A204.1 (cell line): ENCODE measurements around the gene INTS1.

Experiments
- FAIRE-seq: peaks from 2 replicates; lab custom pipeline; 2012; peaks lifted over from hg19 to GRCh38; lab: Jason Lieb, UNC

The INTS1 gene

DNA sequence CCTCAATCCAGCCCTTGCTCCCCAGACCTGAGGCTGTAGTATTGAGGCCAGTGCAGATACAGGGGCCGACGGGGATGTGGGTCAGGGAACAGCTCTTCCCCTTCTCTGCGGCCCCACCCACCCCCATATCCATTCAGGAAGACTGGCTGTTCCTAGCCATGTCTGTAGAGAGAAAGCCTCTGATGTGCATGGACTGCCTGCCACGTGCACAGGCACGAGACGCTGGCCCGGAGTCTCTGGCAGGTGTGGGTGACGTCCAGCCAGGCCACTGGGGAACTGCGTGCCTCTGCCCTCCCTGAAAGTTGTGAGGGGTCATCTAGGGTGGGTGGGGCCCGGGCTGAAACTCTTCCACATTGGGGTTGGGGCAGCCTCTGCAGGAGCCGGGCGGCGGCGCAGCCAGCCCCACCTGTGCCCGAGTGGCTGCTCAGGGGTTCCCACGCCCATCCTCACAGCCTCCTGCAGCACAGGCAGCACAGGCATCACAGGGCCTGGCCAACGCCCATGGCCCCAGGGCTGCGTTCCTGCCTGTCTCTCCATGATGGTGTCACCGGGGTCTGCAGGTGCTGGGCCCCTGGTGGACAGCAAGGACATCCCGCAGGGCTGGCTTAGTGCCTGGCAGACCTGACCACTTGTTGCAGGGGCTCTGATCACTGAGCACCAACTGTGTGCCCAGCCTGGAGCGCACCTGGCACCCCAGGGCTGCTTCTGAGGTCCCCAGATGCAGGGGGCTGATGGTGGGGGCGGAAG, 72.4 kb downstream of the INTS1 start:
- FAIRE-seq, result no peak

DNA sequence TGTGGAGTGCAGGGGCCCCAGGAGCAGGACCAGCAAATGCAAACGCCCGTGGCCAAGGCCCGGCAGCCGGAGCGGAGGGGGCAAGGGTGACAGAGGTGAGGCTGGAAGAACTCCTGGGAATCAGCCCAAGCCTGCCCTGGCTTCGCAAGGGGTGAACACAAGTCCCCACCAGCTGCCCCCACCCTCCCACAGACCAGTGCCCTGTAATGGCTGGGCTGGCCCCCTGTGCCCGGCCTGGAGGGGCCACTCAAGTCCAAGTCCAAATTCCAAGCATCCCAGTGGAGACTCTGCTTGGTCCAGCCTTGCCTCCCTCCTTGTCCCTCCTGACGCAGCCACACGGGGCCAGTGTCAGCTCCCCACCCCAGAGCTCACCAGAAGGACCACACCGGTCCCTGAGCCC, 73.0 kb downstream of the INTS1 start:
- FAIRE-seq, result no peak

DNA sequence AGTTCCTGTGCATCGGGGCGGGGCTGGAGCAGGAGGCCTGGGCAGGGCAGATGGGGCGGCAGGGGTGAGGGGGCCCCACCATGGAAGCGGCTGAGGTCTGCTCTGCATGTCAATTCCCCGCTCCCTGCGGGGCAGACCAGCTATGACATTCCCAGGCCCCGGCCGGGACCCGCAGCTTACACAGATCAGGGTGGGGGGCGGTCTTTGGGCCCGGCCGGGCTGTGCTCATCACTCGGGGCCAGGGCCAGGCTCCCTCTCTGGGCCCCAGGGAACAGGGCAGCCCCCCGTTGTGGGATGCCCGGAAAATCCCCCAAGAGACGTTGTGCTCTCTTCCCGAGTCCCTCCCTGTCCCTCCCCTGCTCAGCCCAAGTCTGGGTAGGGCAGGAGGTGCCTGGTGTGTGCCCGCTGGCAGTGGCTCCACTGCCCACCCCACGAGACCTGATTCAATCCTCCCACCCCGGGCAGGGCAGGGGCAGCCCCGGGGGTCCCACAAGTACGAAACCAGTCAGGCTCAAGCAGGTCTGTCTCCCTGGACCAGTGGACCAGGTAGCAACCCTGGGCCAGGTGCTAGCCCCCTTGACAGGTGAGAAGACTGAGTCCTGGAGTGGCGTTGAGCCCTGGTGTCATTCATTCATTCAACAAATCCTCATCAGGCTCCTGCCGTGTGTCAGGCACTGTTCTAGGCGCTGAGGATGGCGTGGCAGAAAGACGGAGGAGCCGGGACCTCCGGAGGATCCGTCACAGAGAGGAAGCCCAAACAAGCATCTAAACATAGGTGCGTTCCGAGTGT, 73.9 kb downstream of the INTS1 start:
- FAIRE-seq, result no peak

DNA sequence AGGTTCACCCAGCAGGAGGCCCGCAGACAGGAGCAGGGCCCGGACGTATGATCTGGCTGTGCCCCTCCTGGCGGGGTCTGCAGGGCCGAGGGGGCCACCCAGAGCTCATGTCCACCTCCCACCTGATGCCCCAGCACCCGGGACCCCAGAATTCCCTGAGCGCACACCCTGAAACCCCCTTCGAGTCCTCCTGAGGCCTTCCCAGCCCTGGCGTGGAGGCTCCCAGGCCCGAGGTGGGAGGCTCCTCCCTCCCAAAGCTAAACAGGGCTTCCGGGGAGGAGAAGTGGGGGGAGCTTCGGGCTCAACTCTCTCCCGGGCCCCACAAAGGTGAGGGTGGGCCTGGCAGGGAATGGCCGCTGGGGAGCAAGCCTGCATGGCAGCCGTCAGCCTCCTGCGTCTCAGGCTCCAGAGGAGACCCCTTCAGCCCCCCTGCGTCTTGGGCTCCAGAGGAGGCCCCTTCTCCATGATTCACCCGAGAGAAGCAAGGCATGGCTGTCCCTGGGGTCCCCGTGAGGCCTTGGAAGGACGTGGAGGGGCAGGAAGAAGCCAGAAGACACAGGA, 75.2 kb downstream of the INTS1 start:
- no peak for FAIRE-seq

DNA sequence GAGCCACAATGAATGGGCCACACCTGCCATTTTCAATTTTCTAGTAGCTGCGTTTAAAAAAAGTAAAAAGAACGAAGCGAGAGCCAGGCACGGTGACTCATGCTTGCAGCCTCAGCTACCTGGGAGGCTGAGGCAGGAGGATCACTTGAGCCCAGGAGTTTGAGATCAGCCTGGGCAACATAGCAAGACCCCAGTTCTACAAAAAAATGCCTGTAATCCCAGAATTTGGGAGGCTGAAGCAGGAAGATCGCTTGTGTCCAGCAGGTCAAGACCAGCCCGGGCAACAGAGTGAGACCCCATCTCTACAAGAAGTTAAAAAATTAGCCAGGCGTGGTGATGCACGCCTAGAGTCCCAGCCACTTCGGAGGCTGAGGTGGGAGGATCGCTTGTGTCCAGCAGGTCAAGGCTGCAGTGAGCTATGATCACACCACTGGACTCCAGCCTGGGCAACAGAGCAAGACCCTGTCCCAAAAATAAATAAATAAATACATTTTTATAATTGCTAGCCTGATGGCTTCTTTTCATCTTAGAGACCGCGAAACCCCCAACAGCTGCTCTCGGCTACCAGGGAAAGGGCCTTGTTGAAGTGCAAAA, 77.0 kb downstream of the INTS1 start:
- no peak for FAIRE-seq

DNA sequence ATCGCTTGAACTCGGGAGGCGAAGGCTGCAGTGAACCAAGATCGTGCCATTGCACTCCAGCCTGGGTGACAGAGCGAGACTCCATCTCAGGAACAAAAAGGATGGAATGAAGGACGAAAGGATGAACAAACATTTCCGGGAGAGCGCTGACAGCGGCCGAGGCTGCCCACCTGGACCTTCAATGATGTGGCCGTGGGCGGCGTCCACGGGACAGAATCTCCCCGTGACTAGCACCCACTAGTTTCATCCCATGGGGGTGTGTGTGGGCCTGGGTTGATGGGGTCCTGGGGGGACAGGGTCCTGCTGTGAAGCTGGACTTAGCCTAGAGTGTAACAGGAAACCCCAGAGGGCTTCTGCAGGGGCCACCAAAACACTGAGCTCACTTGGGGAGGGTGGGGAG, 77.7 kb downstream of the INTS1 start:
- no peak for FAIRE-seq

DNA sequence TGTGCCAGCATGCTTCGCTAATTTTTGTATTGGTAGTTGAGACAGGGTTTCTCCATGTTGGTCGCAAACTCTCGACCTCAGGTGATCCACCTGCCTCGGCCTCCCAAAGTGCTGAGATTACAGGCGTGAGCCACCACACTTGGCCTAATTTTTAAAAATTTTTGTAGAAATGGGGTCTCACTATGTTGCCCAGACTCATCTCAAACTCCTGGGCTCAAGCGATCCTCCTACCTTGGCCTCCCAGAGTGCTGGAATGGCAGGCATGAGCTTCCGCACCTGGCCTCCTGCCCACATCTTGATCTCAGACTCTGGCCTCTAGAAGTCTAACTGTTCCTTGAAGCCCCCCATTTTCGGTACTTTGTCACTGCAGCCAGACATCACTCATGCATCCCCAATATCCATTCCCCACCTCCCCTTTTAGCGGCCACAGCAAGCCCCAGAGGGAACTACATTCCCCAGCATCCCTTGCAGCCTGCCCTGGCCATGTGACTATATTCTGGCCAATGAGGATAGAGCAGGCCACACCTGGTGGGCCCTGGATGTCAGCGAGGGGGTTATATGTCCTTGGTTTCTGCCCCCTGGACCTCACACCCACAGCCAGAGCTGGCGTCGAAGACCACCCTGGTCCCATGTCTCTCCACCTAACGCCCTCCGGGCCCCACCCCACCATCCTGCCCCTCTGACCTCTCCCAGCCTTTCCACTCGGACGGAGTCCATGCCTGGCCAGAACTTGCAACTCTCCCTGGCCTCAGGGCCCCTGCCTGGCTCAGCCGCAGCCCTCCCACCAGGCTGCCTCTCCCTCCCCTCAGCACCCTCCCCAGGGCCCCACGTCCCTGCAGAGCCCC, 78.7 kb downstream of the INTS1 start:
- FAIRE-seq, result no peak

DNA sequence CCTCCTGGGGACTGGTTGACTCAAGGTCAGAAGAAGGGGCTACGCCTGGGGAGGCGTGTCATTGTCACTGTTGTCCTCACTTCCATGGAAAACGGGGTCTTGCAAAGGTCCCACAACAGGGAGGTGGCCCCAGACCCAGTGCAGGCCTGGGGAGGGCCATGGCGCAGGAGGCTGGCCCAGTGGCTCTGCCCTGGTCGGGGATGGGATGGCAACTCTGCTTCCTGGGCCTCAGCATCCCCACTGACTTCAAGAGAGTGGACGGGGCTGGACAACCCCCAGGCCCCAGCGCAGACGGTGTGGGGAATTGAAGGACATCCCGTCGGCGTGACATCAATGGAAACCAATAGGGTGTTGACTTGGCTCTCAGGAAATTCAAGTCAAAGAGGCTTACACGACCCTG, 80.1 kb downstream of the INTS1 start:
- FAIRE-seq, result no peak

DNA sequence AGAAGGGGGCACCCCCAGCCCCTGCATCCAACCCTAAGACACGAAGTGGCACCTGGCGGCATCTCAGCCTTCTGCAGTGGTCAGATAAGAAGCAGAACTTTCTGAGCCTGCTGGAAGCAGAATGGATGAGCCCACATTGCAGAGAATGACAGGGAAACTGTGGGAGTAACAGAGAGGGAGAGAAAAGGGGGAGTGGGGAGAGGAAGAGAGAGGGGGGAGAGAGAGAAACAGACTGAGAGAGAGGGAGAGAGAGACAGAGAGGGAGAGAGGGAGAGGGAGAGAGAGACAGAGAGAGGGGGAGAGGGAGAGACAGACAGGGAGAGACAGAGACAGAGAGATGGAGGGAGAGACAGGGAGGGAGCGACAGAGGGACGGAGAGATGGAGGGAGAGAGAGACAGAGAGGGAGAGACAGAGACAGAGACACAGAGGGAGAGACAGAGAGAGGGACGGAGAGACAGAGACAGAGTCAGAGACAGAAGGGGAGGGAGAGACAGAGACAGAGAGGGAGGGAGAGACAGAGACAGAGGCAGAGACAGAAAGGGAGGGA, 80.9 kb downstream of the INTS1 start:
- no peak for FAIRE-seq

DNA sequence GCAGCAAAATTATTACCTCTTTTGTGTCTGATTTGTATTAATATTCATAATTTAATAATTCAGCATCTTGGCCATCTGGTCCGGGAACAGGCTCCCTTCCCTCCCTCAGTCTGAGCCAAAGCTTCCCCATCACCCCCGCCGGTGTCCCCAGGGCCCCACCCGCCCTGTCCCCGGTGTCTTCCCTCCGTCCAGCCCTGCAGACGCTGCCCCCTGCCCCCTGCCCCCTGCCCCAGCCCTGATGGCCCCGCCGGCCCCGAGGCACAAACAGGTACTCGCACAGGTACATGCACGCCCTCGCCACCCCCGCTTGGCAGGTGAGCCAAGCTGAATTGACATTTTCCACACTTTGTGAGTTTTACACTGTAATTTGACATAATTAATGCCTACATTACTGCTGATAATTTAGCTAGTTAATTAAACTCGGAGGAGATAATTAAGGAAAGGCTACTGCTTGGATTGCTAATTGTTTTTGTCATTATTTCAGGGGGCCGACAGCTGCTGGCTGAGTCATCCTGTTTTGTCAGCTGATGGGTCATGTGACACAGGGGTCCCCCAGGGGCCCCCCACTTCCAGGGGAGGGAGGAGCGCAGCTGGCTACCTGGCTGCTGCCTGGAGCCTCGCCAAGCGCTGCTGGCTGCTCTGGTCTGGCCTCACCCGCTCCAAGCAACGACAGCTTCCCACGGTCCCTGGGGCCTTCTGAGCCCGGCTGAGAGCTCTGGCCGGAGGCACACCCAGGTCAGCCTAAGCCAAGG, 81.5 kb downstream of the INTS1 start:
- no peak for FAIRE-seq

DNA sequence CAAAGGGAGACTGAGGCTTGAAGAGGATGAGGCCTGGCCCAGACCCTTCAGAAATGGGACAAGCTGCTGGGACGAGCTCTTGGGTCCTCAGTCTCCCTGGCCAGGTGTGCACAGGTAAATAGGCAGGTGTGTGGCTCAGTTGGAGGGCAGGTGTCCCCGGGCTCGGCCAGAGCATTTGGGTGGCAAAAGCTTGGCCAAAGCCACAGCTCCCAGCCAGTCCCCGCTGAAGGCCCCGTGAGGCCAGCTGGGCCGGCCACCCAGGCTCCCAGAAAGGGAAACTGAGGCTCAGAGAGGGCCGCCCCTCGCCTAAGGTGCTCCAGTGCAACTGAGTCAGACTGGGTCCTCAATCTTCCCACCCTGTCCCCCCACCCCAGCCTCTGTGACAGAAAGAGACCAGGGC, 82.2 kb downstream of the INTS1 start:
- FAIRE-seq, result no peak

DNA sequence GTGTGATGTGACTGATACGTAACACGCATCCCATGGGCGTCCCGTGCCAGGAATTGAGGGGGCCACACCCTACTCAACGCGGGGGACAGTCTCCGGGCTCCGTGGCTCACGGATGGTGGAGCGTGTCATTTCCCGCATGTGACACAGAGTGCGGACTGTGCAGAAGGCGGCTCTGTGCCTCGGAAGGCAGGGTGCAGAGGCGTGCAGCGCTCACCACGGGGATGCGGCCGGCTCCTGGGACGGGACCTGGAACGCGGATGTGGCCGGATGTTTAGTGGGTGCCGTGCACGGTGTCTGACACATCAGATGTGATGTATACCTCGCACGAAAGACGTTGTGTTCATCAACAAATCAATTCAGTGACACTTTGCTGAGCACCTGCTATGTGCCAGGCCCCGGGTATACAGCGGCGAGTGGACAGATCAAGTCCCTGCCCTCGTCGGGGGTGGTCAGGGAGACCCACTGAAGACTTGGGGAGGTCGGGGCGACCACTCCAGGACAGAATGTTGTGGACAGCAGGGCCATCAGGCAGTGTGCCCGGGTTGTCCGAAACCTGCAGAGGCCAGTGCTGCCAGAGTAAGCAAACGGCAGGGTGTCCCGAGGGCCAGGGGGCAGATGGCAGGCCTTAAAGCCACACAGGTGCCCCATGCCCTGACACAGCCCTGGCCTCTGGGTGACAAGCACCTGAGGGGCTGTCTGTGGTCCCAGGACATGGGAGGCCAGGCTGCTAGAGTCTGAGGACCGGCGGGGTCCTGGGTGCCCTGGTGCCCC, 83.0 kb downstream of the INTS1 start:
- FAIRE-seq, result no peak
